GM23338 (cell line): ENCODE results near the gene STXBP5.
A peak's percentile ranks its signal among the peaks of the same experiment; 100 is the strongest.

Experiments used
- CREB1 ChIP-seq: fragments of 250-450 bp; sonication (Bioruptor Pico); IDR thresholded peaks from 2 replicates; pipeline ENCODE4 v1.5.0; 2020; ENCODE audit warnings: low read depth, mild to moderate bottlenecking, moderate library complexity
- EZH2 ChIP-seq: fragments of 200-600 bp; sonication (generic); IDR thresholded peaks from one replicate; pipeline ENCODE4 v1.8.0; 2017; ENCODE audit warnings: antibody characterized with exemption, mild to moderate bottlenecking, low read depth; ENCODE audit not compliant: unreplicated experiment
- EZH2phosphoT487 ChIP-seq: fragments of 200-600 bp; sonication (generic); IDR thresholded peaks from one replicate; pipeline ENCODE4 v1.8.1; 2018; ENCODE audit warnings: antibody characterized with exemption; ENCODE audit not compliant: unreplicated experiment
- JUNB ChIP-seq: IDR thresholded peaks from one replicate; pipeline ENCODE4 v1.6.1; 2016; ENCODE audit warnings: antibody characterized with exemption; ENCODE audit not compliant: unreplicated experiment
- NANOG ChIP-seq: IDR thresholded peaks from 2 replicates; pipeline ENCODE4 v1.6.1; 2016; ENCODE audit warnings: antibody characterized with exemption, borderline replicate concordance
- POLR2AphosphoS5 ChIP-seq: IDR thresholded peaks from 2 replicates; pipeline ENCODE4 v1.6.1; 2016; ENCODE audit warnings: antibody characterized with exemption, low read depth
- ZNF331 ChIP-seq: fragments of 250-450 bp; sonication (Bioruptor Pico); IDR thresholded peaks from 2 replicates; pipeline ENCODE4 v1.5.0; 2020; ENCODE audit warnings: low read depth, mild to moderate bottlenecking, moderate library complexity
- TF ChIP-seq, protein P1 (sequence below), 2 experiments: fragments of 200-600 bp in 1 of 2; sonication (generic) in 1 of 2; conservative IDR thresholded peaks; 2 replicates each; pipeline versions ENCODE4 v1.5.1 to v1.6.1; 2016 to 2017; ENCODE audit warnings: antibody characterized with exemption in 2 of 2, low read depth in 2 of 2, mild to moderate bottlenecking in 2 of 2, moderate library complexity in 1 of 2
- TF ChIP-seq, protein P2 (sequence below): IDR thresholded peaks from one replicate; pipeline ENCODE4 v1.6.1; 2018; ENCODE audit warnings: antibody characterized with exemption; ENCODE audit not compliant: unreplicated experiment

DNA sequence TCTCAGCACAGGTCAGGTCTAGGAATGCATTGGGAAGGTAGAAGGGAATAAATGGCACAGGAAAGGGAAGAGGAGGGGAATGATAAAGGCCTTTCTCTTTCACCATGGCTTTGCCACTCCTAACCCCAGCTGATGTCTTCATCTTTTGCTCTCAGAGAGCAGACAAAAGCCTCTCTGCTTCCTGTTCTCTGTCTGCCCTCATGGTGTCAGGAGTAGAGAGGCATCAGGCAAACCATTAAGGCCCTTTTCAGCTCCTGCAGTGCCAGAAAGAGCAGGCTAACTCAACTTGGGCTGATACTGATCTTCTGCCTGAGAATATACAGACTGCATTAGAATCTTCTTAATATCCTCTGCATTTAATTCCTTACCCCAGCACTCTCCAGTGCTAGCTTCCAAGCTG, 48.0 kb upstream of the STXBP5 start:
- TF ChIP-seq EZH2 (no peak), EZH2phosphoT487 (no peak), POLR2AphosphoS5 (no peak), JUNB (no peak), CREB1 (no peak), NANOG (no peak), ZNF331 (CRISPR knock-in tag) (no peak)
- TF ChIP-seq, protein P1, sequence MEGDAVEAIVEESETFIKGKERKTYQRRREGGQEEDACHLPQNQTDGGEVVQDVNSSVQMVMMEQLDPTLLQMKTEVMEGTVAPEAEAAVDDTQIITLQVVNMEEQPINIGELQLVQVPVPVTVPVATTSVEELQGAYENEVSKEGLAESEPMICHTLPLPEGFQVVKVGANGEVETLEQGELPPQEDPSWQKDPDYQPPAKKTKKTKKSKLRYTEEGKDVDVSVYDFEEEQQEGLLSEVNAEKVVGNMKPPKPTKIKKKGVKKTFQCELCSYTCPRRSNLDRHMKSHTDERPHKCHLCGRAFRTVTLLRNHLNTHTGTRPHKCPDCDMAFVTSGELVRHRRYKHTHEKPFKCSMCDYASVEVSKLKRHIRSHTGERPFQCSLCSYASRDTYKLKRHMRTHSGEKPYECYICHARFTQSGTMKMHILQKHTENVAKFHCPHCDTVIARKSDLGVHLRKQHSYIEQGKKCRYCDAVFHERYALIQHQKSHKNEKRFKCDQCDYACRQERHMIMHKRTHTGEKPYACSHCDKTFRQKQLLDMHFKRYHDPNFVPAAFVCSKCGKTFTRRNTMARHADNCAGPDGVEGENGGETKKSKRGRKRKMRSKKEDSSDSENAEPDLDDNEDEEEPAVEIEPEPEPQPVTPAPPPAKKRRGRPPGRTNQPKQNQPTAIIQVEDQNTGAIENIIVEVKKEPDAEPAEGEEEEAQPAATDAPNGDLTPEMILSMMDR (conservative IDR thresholded peaks at IDR 0.05; ENCODE audit: low read depth in 2 of 2) = 0 out of 4 replicates have a peak, but pooled peaks of 1 of the 2 experiments have one; percentile 4
- TF ChIP-seq, protein P2, sequence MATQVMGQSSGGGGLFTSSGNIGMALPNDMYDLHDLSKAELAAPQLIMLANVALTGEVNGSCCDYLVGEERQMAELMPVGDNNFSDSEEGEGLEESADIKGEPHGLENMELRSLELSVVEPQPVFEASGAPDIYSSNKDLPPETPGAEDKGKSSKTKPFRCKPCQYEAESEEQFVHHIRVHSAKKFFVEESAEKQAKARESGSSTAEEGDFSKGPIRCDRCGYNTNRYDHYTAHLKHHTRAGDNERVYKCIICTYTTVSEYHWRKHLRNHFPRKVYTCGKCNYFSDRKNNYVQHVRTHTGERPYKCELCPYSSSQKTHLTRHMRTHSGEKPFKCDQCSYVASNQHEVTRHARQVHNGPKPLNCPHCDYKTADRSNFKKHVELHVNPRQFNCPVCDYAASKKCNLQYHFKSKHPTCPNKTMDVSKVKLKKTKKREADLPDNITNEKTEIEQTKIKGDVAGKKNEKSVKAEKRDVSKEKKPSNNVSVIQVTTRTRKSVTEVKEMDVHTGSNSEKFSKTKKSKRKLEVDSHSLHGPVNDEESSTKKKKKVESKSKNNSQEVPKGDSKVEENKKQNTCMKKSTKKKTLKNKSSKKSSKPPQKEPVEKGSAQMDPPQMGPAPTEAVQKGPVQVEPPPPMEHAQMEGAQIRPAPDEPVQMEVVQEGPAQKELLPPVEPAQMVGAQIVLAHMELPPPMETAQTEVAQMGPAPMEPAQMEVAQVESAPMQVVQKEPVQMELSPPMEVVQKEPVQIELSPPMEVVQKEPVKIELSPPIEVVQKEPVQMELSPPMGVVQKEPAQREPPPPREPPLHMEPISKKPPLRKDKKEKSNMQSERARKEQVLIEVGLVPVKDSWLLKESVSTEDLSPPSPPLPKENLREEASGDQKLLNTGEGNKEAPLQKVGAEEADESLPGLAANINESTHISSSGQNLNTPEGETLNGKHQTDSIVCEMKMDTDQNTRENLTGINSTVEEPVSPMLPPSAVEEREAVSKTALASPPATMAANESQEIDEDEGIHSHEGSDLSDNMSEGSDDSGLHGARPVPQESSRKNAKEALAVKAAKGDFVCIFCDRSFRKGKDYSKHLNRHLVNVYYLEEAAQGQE = no peak
